HG03571 (cell line): ENCODE results near the gene STK32C.
A peak's percentile ranks its signal among the peaks of the same experiment; 100 is the strongest.
"Not testable (repeated sequence)": the region's sequence is repeated elsewhere in the genome, so short reads cannot be mapped to it uniquely, and the experiment has no call there.

Experiments
- ATAC-seq: cut with Tn5 transposase; IDR thresholded peaks from one replicate; pipeline ENCODE4 v1.9.1; 2021; ENCODE audit not compliant: unreplicated experiment

Gene STK32C

GRCh38 chr10:132319853-132320653, 12.3 kb upstream of the STK32C start:
- ATAC-seq: peak; percentile 99

- not testable (repeated sequence) for ATAC-seq
Measured at GRCh38 chr10:132317477-132317876, 9.7 kb upstream of the STK32C start.

GRCh38 chr10:132316133-132316532, 8.4 kb upstream of the STK32C start:
- no peak for ATAC-seq

DNA sequence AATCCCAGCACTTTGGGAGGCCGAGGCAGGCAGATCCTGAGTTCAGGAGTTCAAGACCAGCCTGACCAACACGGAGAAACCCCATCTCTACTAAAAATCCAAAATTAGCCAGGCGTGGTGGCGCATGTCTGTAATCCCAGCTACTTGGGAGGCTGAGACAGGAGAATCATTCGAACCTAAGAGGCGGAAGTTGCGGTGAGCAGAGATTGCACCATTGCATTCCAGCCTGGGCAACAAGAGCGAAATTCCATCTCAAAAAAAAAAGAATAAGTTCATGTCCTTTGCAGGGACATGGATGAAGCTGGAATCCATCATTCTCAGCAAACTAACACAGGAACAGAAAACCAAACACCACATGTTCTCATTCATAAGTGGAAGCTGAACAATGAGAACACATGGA, 7.1 kb upstream of the STK32C start:
- ATAC-seq: not testable (repeated sequence)

- no peak for ATAC-seq
Measured at GRCh38 chr10:132314336-132314735, 6.6 kb upstream of the STK32C start.

DNA sequence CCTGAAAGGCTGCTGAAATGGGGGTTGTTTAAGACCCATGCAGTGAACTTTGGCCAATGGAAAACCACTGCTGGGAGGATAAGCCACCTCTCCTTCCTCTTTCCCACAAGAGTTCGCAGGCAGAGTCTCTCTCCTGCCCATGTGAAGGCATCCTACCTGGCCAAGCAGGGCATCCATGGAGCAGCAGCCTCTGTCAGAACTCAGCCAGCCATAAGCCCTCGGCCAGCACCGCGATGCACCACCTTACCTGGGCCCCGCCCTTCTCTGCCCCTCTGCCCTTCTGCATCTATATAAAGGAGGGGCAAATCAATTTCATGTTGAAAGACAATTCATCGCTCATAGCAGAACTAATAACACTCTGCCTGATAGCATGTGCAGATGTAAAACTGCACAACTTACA, 6.1 kb upstream of the STK32C start:
- no peak for ATAC-seq

DNA sequence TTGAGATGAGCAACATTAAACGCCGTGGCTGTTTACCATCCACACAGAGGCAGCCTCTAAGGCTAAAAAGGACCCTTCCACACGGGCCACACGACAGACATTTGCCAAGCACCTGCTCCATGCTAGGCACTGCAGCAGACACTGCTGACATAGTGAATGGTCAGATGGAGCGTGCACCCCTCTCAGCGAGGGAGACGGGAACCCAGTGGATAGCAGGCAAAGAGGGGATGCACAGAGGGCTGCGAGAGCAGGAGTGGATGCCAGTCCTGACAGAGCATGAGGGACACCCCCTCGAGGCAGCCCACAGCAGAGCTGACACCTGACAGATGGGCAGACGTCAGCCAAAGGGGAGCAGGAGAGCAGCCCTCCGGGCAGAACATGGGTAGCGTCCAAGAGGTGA, 5.6 kb upstream of the STK32C start:
- no peak for ATAC-seq

GRCh38 chr10:132311338-132311939, 3.7 kb upstream of the STK32C start:
- no peak for ATAC-seq

GRCh38 chr10:132310701-132311337, 3.1 kb upstream of the STK32C start:
- no peak for ATAC-seq

DNA sequence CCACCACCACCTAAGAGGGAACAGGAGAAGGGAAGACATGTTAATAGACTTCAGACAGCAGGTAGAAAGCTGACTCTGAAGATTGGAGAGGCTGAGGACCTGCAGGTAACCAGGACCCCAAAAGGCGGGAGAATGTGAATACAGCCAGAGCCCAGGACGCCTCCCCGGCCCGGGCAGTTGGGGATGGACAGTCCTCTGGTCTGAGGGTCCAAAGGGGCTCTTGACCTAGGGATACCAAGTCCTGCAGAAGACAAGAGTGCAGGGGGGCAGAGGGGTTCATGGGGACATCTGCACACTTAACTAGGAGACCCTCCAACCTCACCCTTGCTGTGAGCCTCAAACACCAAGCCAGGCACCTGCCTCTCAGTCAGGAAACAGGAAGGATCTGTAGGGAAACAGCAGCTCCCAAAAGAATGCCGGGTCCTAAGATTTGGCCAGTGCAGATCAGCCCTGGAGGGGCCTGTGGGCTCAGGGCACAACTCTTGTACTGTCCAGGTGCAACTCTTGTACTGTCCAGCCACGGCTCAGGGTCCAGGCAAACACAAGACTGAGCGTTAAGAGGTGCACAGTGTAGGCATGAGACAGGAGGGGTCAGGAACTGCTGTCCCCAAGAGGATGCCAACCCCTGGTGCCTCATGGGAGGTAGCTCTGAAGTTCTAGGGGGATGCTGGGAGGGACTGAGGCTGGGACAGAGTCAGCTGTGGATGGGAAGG, 2.3 kb upstream of the STK32C start:
- no peak for ATAC-seq

GRCh38 chr10:132309471-132309865, 1.7 kb upstream of the STK32C start:
- no peak for ATAC-seq

DNA sequence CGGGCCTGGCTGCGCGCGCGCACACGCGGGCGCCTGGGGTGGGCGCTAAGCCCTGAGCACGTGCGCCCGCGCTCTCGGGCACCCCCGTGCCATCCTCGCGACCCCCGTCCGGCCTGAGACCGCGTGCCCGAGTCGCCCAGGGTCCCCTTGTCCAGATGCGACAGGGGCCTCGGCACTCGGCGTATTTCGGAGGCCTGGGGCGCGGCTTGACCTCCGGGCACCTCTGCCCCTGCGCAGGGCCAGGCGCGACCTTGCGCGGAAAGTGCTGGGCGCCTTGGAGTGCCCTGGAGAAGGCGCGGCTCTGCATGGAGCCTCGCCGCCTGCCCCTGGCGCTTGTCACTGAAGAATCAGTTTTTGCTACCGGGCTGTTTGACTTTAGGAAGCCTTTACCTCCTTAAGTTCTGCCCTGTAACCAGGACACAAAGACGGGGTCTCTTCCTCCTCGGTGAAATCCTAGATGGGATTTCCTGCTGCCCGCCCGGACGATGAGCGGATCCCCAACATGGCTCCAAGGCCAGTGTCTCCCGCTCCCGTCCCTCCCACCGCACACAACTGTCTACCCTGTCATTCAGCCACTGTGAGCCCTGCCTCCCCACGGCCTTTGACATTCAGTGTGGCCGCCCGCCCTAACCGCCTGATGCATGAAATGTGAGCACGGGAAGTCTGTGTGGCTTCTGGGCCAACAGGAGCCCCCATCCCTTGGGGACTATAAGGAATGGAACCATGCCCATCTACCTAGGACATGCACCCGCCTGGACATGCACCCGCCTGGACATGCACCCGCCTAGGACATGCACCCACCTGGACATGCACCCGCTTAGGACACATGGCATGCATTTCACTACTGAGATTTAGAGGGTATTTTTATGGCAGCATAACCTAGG, 1.1 kb upstream of the STK32C start:
- ATAC-seq: no peak

- peak; percentile 8 for ATAC-seq
Measured at GRCh38 chr10:132306864-132307751, 642 bp downstream of the STK32C start.

- ATAC-seq: no peak
Measured at GRCh38 chr10:132306343-132306685, 1.4 kb downstream of the STK32C start.

DNA sequence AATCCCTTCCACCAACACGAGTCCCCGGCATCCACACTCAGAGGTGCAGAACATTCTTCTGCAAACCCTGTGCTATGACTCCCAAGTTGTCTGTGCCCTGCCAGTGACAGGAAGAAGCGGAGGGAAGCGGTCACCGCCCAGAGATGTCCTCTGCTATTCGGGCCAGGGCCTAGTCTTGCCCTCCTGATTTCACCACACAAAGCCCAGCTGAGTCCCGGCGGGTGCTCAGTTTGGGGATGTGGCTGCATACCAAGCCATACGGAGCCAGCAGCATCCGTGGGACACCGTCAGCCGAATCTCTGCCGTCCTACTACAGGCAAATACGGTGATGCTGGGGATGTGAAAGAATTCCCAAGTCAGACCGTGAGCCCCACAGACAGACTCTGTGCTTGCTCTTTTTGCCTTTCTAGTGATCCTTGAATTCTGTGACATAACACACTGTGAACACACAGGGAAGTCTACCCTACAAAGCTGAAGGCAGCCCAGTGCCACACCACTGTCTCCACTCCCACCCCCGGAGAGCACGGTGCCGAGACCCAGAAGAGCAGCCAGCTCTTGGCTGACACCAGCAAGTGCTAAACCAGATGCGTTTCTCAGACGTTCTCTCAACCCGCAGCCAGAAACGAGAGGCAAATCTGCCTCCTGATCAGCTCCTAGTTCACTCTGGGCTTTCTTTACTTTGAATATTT, 2.0 kb downstream of the STK32C start:
- ATAC-seq: no peak

- no peak for ATAC-seq
Measured at GRCh38 chr10:132304756-132305509, 2.8 kb downstream of the STK32C start.

DNA sequence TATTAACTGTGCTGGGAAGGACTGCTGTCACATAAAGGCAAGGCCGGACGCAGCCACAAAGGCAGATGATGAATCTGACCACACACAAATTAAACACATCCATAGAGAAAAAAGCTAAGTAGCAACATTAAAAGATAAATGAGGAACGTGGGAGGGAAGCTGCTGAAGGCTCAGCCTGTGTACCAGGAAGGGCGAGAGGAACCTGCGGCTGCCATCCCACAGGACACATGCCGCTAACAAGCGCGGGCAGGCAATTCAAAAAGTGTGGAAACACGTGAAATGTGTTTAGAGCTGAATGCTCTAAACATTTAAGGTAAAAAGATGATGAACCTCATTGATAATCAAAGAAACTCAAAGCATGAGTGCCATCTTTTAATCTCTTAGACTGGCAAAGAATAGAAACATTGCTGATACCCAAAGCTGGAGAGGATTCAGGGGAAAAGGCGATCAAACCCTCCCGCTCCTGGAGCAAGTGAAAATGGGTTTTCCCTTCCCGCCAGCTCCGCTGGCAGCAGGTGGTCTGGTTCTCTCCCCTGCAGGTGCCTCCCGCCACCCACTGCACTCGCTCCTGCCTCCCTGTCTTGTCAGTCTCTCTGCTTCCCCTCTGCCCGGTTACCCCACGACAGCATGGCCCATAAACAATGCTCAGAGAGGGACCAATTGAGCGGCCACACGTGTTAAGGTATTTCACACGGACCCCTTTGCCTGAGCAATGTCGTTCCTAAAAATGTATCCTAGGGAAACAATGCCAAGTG, 4.2 kb downstream of the STK32C start:
- ATAC-seq: no peak
